ENCODE measurements around the gene PPP1R1B.

DNA sequence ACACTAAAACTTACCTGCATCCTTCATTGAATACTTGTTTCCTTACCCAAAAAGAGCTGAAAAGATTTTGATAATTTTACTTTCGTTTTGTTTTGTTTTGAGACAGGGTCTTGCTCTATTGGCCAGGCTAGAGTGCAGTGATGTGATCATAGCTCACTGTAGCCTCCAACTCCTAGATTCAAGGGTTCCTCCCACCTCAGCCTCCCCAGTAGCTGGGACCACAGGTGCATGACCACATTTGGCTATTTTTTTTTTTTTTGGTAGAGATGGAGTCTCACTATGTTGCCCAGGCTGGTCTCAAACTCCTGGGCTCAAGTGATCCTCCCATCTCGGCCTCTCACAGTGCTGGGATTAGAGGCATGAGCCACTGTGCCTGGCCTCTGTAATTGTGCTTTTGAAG lies 28.4 kb downstream of the PPP1R1B start:
- TF ChIP-seq, protein P1, sequence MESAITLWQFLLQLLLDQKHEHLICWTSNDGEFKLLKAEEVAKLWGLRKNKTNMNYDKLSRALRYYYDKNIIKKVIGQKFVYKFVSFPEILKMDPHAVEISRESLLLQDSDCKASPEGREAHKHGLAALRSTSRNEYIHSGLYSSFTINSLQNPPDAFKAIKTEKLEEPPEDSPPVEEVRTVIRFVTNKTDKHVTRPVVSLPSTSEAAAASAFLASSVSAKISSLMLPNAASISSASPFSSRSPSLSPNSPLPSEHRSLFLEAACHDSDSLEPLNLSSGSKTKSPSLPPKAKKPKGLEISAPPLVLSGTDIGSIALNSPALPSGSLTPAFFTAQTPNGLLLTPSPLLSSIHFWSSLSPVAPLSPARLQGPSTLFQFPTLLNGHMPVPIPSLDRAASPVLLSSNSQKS (CRISPR knock-in tag; IDR thresholded peaks at IDR 0.05) = no peak
- no peak for TF ChIP-seq GABPA (tag; conservative IDR thresholded peaks at IDR 0.05; ENCODE audit: low read depth)
- no peak for TF ChIP-seq ADNP (tag; IDR thresholded peaks at IDR 0.05)
- TF ChIP-seq, protein P2, sequence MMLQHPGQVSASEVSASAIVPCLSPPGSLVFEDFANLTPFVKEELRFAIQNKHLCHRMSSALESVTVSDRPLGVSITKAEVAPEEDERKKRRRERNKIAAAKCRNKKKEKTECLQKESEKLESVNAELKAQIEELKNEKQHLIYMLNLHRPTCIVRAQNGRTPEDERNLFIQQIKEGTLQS (IDR thresholded peaks at IDR 0.05) = no peak
- TF ChIP-seq, protein P2 (CRISPR knock-in tag; conservative IDR thresholded peaks at IDR 0.05) = no peak
- no peak for TF ChIP-seq POLR2AphosphoS5 (IDR thresholded peaks at IDR 0.05; ENCODE audit: control insufficient read depth, insufficient read depth, low read depth, low read length)
- no peak for TF ChIP-seq TBP (optimal IDR thresholded peaks at IDR 0.05; ENCODE audit: low read depth, low read length)
- no peak for TF ChIP-seq GTF2E2 (tag; IDR thresholded peaks at IDR 0.05)
- TF ChIP-seq ETV5 (CRISPR knock-in tag; IDR thresholded peaks at IDR 0.05; ENCODE audit: low read depth) = no peak
- no peak for TF ChIP-seq ZNF699 (CRISPR knock-in tag; IDR thresholded peaks at IDR 0.05; ENCODE audit: insufficient replicate concordance)
- TF ChIP-seq STAG1 (CRISPR knock-in tag; IDR thresholded peaks at IDR 0.05; ENCODE audit: borderline replicate concordance) = no peak
